ENCODE measurements around the gene IGBP1.
"Not testable (repeated sequence)": the region's sequence is repeated elsewhere in the genome, so short reads cannot be mapped to it uniquely, and the experiment has no call there.

The IGBP1 gene

DNA sequence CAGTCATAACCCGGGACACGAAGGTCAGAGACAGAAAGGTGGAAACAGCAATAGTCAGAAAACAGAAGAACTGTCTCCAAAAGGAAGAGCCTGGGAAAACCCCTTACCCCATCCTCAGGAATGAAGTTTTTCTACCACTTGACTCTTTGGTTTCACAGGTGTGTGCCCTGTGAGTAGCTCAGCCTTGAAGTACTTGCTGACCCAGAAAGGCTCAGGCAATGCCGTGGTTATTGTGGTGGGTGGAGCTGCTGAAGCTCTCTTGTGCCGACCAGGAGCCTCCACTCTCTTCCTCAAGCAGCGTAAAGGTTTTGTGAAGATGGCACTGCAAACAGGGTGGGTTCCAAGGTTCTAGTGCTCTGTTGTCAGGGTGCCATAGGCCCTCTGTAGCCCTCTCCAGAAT lies 68.5 kb downstream of the IGBP1 start:
- no peaks in the 10 kb centered on the region for H3K9me2 ChIP-seq (replicated peaks; ENCODE audit: insufficient read depth, low read length)
- H3K9ac ChIP-seq (ENCODE audit: low read length) = no peak overlapping the region
- no peaks in the 10 kb centered on the region for H3K36me3 ChIP-seq (ENCODE audit: low read length)
- H3K4me3 ChIP-seq (ENCODE audit: insufficient read depth, low read length, poor library complexity, severe bottlenecking) = no peak overlapping the region
- H3F3A ChIP-seq (ENCODE audit: insufficient read depth) = no peaks in the 10 kb centered on the region
- no peaks in the 10 kb centered on the region for H3K9me3 ChIP-seq (ENCODE audit: insufficient read depth, low read length)
- no peaks in the 10 kb centered on the region for H4K20me1 ChIP-seq (ENCODE audit: low read depth, low read length)
- TF ChIP-seq, protein P1, sequence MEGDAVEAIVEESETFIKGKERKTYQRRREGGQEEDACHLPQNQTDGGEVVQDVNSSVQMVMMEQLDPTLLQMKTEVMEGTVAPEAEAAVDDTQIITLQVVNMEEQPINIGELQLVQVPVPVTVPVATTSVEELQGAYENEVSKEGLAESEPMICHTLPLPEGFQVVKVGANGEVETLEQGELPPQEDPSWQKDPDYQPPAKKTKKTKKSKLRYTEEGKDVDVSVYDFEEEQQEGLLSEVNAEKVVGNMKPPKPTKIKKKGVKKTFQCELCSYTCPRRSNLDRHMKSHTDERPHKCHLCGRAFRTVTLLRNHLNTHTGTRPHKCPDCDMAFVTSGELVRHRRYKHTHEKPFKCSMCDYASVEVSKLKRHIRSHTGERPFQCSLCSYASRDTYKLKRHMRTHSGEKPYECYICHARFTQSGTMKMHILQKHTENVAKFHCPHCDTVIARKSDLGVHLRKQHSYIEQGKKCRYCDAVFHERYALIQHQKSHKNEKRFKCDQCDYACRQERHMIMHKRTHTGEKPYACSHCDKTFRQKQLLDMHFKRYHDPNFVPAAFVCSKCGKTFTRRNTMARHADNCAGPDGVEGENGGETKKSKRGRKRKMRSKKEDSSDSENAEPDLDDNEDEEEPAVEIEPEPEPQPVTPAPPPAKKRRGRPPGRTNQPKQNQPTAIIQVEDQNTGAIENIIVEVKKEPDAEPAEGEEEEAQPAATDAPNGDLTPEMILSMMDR (IDR thresholded peaks at IDR 0.05; ENCODE audit: insufficient read depth, low read length, poor library complexity, severe bottlenecking) = no peak
- no peak for TF ChIP-seq EZH2phosphoT487 (conservative IDR thresholded peaks at IDR 0.05; ENCODE audit: low read length)
- H3K27ac ChIP-seq (ENCODE audit: low read depth, low read length) = no peak overlapping the region
- no peak overlapping the region for H3K4me2 ChIP-seq (ENCODE audit: low read depth, low read length, poor library complexity, severe bottlenecking)
- no peaks in the 10 kb centered on the region for H3K27me3 ChIP-seq (ENCODE audit: low read length)
- no peaks in the 10 kb centered on the region for H3K79me2 ChIP-seq (ENCODE audit: insufficient read depth, low read length)
- H2AFZ ChIP-seq (ENCODE audit: low read depth, low read length, severe bottlenecking) = no peak overlapping the region

DNA sequence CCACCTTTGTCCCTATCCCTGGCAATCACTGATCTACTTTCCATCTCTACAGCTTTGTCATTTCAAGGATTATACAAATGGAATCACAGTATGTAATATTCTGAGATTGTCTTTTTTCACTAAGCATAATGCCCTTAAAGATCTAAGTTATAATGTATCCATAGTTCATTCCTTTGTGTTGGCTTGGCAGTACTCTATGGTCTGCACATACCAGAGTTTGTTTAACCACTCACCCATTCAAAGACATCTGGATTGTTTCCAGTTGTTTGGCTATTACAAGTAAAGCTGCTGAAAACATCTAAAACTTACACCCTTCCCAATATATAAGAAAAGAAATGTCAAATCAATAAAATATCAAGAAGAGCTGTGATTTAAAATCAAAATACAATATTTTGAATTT lies 75.2 kb downstream of the IGBP1 start:
- Histone ChIP-seq H3F3A (ENCODE audit: insufficient read depth) (no peaks in the 10 kb centered on the region), H3K9me3 (ENCODE audit: insufficient read depth, low read length) (no peaks in the 10 kb centered on the region), H2AFZ (ENCODE audit: low read depth, low read length, severe bottlenecking) (no peak overlapping the region), H3K27ac (ENCODE audit: low read depth, low read length) (no peak overlapping the region), H3K27me3 (ENCODE audit: low read length) (no peaks in the 10 kb centered on the region), H3K4me2 (ENCODE audit: low read depth, low read length, poor library complexity, severe bottlenecking) (no peak overlapping the region), H3K36me3 (ENCODE audit: low read length) (no peaks in the 10 kb centered on the region), H3K9me2 (replicated peaks; ENCODE audit: insufficient read depth, low read length) (no peaks in the 10 kb centered on the region), H3K79me2 (ENCODE audit: insufficient read depth, low read length) (no peaks in the 10 kb centered on the region), H4K20me1 (ENCODE audit: low read depth, low read length) (no peaks in the 10 kb centered on the region), H3K9ac (ENCODE audit: low read length) (no peak overlapping the region), H3K4me3 (ENCODE audit: insufficient read depth, low read length, poor library complexity, severe bottlenecking) (no peak overlapping the region)
- no peak for TF ChIP-seq EZH2phosphoT487 (conservative IDR thresholded peaks at IDR 0.05; ENCODE audit: low read length)
- TF ChIP-seq, protein P1 (IDR thresholded peaks at IDR 0.05; ENCODE audit: insufficient read depth, low read length, poor library complexity, severe bottlenecking) = no peak

DNA sequence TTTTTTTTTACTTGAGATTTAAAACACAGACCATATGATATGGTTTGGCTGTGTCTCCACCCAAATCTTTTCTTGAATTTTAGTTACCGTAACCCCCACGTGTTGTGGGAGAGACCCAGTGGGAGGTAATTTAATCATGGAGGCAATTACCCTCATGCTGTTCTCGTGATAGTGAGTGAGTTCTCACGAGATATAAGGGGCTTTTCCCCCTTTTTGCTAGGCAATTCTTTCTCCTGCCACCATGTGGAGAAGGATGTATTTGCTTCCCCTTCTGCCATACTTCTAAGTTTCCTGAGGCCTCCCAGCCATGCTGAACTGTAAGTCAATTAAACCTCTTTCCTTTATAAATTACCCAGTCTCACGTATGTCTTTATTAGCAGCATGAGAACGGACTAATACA lies 76.3 kb downstream of the IGBP1 start:
- H3K27me3 ChIP-seq (ENCODE audit: low read length) = not testable (repeated sequence)

More for the DNA sequence above, 76.3 kb downstream of the IGBP1 start:
- not testable (repeated sequence) for H3K27ac ChIP-seq (ENCODE audit: low read depth, low read length); H3K36me3 ChIP-seq (ENCODE audit: low read length); H3K4me3 ChIP-seq (ENCODE audit: insufficient read depth, low read length, poor library complexity, severe bottlenecking); H3F3A ChIP-seq (ENCODE audit: insufficient read depth); H2AFZ ChIP-seq (ENCODE audit: low read depth, low read length, severe bottlenecking); H3K9me2 ChIP-seq (replicated peaks; ENCODE audit: insufficient read depth, low read length); H3K79me2 ChIP-seq (ENCODE audit: insufficient read depth, low read length); H3K9me3 ChIP-seq (ENCODE audit: insufficient read depth, low read length); H3K4me2 ChIP-seq (ENCODE audit: low read depth, low read length, poor library complexity, severe bottlenecking); H4K20me1 ChIP-seq (ENCODE audit: low read depth, low read length); H3K9ac ChIP-seq (ENCODE audit: low read length)
